Endothelial cell of hepatic sinusoid (primary cell): ENCODE measurements around the gene AGBL4.

Experiments
- in situ Hi-C: cut with HindIII; loops from 2 replicates; pipeline ENCODE4 v1.10.0; 2017; ENCODE audit warnings: low sequenced_read_pairs

The AGBL4 gene

GRCh38 chr1:48695161-48695560, 1328.6 kb downstream of the AGBL4 start:
- in situ Hi-C loops, result no loop called here

DNA sequence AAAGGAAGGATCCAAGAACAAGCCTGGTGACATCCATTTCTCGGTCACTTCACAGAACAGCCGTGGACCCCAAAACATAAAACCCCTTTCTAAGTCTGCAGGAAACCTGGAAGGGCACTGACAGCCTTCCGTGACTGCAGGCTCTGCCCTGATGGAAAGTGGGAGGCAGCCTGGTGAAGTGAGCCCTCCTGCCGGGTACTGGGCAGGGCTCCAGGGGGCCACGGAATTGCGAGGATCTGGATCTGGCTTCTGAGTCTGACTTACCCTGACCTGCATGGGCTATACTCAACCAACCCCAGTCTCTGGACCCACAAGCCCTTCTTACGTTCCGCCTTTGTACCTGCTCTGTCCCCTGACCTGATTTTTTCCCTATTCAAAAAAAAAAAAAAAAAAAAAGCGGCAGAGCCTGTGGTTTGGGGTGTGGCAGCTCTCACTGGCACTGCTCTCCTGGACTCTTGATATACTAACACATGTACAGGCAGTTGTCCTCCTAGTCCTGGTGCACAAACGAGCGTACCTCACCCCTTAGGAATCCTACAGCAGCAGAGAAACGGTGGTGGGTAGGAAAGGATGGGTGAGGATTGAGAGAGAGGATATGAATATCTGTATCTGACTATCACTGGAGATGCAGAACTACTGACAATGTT, 1330.0 kb downstream of the AGBL4 start:
- in situ Hi-C loops, result no loop called here

GRCh38 chr1:48693180-48693579, 1330.6 kb downstream of the AGBL4 start:
- in situ Hi-C loops, result no loop called here

DNA sequence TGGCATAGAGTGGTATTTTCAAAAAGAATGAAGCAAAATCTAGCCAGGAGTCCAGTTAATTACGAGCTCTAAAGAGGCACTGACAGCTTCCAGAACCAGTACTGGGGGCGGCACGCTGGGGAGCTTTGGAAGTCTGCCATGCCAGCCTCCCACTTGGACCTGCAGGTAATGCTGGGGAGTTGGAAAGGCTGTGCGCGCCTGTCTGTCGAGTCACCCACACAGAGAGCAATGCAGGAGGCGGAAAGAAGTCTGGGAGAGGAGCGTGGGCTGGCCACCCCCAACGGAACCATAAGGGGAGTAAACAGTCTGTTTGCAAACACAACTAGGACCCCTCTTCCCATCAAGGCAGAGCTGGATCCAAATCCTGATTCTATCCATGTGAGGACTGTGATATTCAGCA, 1331.5 kb downstream of the AGBL4 start:
- in situ Hi-C loops, result no loop called here

- in situ Hi-C loops, result no loop called here
These were observed 1332.2 kb downstream of the AGBL4 start for GRCh38 chr1:48691429-48692001.

DNA sequence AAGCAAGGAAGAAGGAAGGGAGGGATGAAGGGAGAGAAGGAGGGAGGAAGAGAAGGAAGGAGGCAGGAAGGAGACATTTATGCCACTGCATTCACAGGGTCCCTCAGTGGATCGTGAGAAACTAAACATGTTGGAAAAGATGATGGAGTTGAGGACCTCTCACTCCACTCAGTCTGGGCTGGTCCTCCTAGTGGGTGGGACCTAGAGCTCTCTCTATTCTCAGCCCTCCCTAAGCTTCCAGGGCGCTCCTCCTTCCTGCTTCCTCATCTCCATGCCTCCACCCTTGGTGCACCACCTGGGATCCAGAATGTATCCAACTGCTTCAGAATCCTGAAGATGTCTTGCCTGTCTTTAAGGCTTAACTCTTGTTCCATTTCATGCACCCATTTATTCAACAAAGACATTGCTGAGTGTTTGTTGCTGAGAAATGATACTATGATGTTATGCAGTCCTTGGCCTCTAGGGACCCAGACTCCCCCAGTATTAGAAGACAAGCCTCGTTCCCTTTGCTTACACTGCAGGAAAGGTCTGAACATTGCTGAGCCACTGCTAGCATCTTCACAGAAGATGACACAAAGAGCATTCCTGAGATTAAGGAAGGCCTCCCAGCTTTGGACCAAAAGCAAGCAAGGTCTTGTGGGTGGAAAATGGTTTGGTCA, 1335.5 kb downstream of the AGBL4 start:
- in situ Hi-C loops, result no loop called here

GRCh38 chr1:48687282-48688045, 1336.3 kb downstream of the AGBL4 start:
- in situ Hi-C loops, result no loop called here

GRCh38 chr1:48686159-48686558, 1337.6 kb downstream of the AGBL4 start:
- in situ Hi-C loops, result no loop called here

DNA sequence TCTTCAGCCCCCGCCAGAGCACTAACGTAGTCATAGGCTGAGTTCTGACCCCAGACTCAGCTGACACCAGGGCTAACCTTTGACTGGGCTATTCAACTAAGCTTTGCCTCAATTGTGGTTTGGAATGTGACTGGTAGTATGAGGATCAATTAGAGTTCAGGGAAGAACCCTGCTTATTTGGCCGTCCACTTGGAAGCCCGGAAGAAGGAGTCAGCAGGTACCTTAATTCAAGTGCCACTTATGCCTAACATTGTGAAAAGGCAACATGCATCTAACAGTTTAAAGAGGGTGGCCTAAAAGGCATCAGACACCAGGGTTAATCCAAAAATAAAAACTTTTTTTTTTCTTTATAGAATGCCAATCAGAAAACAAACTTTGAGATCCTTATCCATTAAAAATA, 1339.4 kb downstream of the AGBL4 start:
- in situ Hi-C loops, result no loop called here

DNA sequence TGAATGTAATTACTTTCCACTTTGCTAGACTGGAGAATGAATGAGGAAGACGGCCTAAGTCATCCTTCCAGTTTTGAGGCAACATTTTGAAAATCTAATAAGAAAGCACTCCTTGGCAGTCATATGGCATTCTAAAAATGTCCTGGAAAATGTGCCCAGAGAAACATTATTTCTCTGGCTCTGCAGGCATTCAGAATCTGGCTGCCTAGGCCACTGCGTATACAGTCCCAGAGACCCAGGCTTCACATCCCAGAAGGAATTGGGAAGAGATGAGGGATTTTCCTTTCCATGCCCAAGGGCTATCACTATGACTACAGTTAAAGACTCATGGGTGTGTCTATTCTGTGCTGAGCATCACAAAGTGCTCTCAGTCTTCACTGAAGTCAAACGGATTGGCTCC, 1339.9 kb downstream of the AGBL4 start:
- in situ Hi-C loops, result no loop called here

DNA sequence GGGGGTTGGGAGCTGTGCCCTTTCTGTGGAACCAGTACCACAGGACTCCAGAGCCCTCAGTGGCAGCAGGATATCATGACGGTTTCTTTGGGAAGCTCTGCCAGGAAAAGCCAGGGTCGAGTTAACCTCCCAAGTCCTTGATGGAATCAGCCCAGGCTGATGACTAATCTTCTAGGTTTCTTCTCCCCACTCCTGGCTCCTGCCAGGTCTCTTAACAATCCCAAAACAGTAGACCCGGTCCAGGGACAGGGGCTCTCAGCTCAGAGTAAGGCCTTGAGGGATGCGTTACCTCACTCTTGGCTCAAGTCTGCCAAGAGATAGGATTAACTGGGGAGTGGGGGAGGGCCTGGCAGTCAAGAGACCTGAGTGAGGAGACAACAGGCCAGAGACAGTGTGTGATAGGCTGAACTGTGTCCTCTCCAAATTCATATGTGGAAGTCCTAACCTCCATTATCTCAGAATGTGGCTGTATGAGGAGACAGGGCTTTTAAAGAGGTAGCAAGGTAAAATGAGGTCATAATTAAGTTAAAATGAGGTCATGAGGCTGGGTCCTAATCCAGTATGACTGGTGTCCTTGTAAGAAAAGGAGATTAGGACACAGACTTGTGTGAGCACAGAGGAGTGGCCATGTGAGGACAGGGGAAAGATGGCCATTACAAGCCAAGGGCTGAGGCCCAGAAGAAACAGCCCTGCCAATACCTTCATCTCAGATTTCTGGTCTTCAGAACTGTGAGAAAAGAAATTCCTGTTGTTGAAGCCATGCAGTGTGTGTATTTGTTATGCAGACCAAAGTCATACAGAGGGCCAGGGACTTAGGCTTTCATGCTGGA, 1342.1 kb downstream of the AGBL4 start:
- in situ Hi-C loops, result no loop called here

DNA sequence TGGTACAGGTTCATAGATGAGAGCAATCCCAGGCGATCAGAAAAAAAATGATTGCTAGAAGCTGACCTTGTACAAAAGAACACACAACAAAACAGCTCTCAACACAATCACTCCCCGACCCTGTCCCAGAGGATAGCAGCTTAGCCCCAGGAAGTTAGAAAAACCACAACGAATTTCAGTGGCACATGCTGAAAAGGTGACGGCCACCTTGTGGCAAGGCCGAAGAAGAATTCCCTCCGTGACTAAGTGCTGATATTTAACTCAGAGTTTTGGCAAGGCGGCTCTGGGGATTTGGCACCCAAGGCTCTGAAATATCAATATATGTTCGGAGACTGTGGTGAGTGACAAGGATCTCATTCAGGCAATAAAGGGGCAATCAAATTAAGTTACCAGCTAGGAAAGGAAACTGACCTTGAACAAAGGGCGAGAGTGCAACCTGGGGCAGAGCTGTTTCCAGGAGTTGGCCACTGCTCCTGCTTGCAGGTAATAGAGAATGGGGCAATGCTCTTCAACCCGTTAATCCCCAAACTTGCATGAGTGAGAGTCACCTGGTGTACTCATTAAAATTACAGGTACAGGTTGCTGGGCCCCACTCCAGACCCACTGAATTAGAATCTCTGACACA, 1343.2 kb downstream of the AGBL4 start:
- in situ Hi-C loops, result no loop called here

GRCh38 chr1:48679859-48680258, 1343.9 kb downstream of the AGBL4 start:
- in situ Hi-C loops, result no loop called here

GRCh38 chr1:48678710-48679505, 1344.8 kb downstream of the AGBL4 start:
- in situ Hi-C loops, result no loop called here

GRCh38 chr1:48677306-48678287, 1346.2 kb downstream of the AGBL4 start:
- in situ Hi-C loops, result no loop called here

- in situ Hi-C loops, result no loop called here
These were observed 1346.9 kb downstream of the AGBL4 start for GRCh38 chr1:48676822-48677221.

DNA sequence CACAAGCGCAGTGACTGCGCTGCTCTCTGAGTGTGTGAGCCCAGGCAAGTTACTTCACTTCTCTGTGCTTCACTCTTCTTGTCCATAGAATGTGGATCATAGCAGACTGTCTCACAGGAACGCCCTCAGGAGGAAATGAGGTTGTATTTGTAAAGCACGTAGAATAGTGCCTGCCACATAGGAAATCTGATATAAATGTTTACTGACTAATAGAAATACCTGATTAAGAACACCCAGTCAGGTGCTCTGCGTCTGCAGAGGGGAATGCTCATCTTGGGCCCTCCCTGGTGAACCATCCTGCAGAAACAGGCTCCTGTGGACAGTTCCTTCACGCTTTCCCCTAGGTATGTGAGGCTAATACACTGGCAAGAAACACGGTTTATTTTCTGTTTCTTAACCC, 1347.4 kb downstream of the AGBL4 start:
- in situ Hi-C loops, result no loop called here

DNA sequence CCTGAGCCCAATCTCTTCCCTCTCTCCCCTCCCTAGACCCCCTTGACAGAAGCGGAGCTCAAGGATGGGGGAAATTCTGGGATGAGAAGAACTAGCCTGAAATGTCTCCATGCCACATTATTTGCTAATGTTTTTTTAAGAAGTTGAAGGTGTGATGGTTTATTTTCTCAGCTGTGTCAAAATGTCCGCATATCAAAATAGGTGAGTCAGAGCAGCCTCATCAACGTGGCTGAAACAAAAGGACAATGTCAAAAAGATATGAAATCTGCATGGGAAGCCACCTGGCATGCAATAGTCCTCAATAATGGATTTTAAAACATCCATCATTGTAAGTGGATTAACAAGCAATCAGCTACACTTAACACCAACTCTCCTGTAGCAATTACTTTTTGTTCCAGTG, 1348.5 kb downstream of the AGBL4 start:
- in situ Hi-C loops, result no loop called here
